ENCODE data around the gene CCR5AS.

CCR5AS gene

DNA sequence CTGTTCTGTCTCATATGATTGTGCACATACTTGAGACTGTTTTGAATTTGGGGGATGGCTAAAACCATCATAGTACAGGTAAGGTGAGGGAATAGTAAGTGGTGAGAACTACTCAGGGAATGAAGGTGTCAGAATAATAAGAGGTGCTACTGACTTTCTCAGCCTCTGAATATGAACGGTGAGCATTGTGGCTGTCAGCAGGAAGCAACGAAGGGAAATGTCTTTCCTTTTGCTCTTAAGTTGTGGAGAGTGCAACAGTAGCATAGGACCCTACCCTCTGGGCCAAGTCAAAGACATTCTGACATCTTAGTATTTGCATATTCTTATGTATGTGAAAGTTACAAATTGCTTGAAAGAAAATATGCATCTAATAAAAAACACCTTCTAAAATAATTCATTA lies 31.1 kb downstream of the CCR5AS start:
- no peak overlapping the region for H2AFZ ChIP-seq
- Mint-ChIP-seq H3K4me3 (no peak overlapping the region), H3K27ac (no peak overlapping the region), H3K27me3 (ENCODE audit: insufficient read depth, low read depth, poor library complexity) (peaks cover 2% of the 10 kb centered on the region), H3K4me1 (peaks cover 26% of the 10 kb centered on the region), H3K9me3 (peaks cover 2% of the 10 kb centered on the region; the same call in 2 of the 3 replicates), H3K36me3 (ENCODE audit: low read depth) (no peaks in the 10 kb centered on the region; the same call in 2 of the 3 replicates)
- DNase-seq (ENCODE audit: low spot score) (no peak), ATAC-seq (no peak)
- TF ChIP-seq ZNF114 (CRISPR knock-in tag; IDR thresholded peaks at IDR 0.05): no peak
- no peak for TF ChIP-seq JUNB (IDR thresholded peaks at IDR 0.05; ENCODE audit: unreplicated experiment)
- no peak for TF ChIP-seq EZH2 (IDR thresholded peaks at IDR 0.05; ENCODE audit: low read depth, unreplicated experiment)
- TF ChIP-seq ZNF331 (CRISPR knock-in tag; IDR thresholded peaks at IDR 0.05; ENCODE audit: low read depth): no peak
- no peak for TF ChIP-seq NANOG (IDR thresholded peaks at IDR 0.05; ENCODE audit: borderline replicate concordance)
- no peak for TF ChIP-seq CREB1 (CRISPR knock-in tag; IDR thresholded peaks at IDR 0.05; ENCODE audit: low read depth)
- TF ChIP-seq, protein P1, sequence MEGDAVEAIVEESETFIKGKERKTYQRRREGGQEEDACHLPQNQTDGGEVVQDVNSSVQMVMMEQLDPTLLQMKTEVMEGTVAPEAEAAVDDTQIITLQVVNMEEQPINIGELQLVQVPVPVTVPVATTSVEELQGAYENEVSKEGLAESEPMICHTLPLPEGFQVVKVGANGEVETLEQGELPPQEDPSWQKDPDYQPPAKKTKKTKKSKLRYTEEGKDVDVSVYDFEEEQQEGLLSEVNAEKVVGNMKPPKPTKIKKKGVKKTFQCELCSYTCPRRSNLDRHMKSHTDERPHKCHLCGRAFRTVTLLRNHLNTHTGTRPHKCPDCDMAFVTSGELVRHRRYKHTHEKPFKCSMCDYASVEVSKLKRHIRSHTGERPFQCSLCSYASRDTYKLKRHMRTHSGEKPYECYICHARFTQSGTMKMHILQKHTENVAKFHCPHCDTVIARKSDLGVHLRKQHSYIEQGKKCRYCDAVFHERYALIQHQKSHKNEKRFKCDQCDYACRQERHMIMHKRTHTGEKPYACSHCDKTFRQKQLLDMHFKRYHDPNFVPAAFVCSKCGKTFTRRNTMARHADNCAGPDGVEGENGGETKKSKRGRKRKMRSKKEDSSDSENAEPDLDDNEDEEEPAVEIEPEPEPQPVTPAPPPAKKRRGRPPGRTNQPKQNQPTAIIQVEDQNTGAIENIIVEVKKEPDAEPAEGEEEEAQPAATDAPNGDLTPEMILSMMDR (conservative IDR thresholded peaks at IDR 0.05; ENCODE audit: low read depth in 2 of 2): no peak
- TF ChIP-seq ETS1 (IDR thresholded peaks at IDR 0.05): no peak
- no peak for TF ChIP-seq ZNF462 (CRISPR knock-in tag; IDR thresholded peaks at IDR 0.05)
- TF ChIP-seq EZH2phosphoT487 (IDR thresholded peaks at IDR 0.05; ENCODE audit: unreplicated experiment): no peak
- TF ChIP-seq, protein P2, sequence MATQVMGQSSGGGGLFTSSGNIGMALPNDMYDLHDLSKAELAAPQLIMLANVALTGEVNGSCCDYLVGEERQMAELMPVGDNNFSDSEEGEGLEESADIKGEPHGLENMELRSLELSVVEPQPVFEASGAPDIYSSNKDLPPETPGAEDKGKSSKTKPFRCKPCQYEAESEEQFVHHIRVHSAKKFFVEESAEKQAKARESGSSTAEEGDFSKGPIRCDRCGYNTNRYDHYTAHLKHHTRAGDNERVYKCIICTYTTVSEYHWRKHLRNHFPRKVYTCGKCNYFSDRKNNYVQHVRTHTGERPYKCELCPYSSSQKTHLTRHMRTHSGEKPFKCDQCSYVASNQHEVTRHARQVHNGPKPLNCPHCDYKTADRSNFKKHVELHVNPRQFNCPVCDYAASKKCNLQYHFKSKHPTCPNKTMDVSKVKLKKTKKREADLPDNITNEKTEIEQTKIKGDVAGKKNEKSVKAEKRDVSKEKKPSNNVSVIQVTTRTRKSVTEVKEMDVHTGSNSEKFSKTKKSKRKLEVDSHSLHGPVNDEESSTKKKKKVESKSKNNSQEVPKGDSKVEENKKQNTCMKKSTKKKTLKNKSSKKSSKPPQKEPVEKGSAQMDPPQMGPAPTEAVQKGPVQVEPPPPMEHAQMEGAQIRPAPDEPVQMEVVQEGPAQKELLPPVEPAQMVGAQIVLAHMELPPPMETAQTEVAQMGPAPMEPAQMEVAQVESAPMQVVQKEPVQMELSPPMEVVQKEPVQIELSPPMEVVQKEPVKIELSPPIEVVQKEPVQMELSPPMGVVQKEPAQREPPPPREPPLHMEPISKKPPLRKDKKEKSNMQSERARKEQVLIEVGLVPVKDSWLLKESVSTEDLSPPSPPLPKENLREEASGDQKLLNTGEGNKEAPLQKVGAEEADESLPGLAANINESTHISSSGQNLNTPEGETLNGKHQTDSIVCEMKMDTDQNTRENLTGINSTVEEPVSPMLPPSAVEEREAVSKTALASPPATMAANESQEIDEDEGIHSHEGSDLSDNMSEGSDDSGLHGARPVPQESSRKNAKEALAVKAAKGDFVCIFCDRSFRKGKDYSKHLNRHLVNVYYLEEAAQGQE (IDR thresholded peaks at IDR 0.05; ENCODE audit: unreplicated experiment): no peak
- TF ChIP-seq STAT1 (IDR thresholded peaks at IDR 0.05; ENCODE audit: unreplicated experiment): no peak
- no peak for TF ChIP-seq POLR2AphosphoS5 (IDR thresholded peaks at IDR 0.05; ENCODE audit: low read depth)
- H3K9me2 ChIP-seq (ENCODE audit: insufficient read depth): no peaks in the 10 kb centered on the region
- H3F3A ChIP-seq (replicated peaks; ENCODE audit: low read depth): no peaks in the 10 kb centered on the region
- peak overlapping the region; percentile 65 for H3K4me2 ChIP-seq
- no peaks in the 10 kb centered on the region for H3K27me3 ChIP-seq (ENCODE audit: insufficient read depth)
- no peak overlapping the region for H3K4me3 ChIP-seq
- no peak overlapping the region for H3K27ac ChIP-seq (ENCODE audit: low read depth)
- H3K4me1 ChIP-seq (ENCODE audit: insufficient read depth): peaks cover 18% of the 10 kb centered on the region
- no peaks in the 10 kb centered on the region for H3K79me2 ChIP-seq (replicated peaks; ENCODE audit: insufficient read depth)
- H3K36me3 ChIP-seq (ENCODE audit: insufficient read depth): no peaks in the 10 kb centered on the region
- H4K20me1 ChIP-seq (replicated peaks; ENCODE audit: insufficient read depth): no peaks in the 10 kb centered on the region; the same call in none of the 2 replicates

All from GM23338 (cell line).